H9 (cell line): ENCODE results near the gene QSOX2. TPM values are rescaled to one million over a fixed set of nuclear protein-coding genes. Genes with fewer than 3 reads are reported as not detected.

Experiments
- DNase-seq: peaks from one replicate; pipeline ENCODE4 v3.0.0-alpha.2; 2017
- H2AFZ ChIP-seq: one replicate; pipeline ENCODE4 v1.6.1; 2013; ENCODE audit warnings: mild to moderate bottlenecking, low read length, control low read depth, moderate library complexity
- H2AK5ac ChIP-seq: 2 replicates; pipeline ENCODE4 v1.6.1; 2013; ENCODE audit warnings: low read length, control low read depth, mixed read lengths; ENCODE audit not compliant: insufficient read length
- H2BK120ac ChIP-seq: one replicate; pipeline ENCODE4 v1.6.1; 2013; ENCODE audit warnings: low read depth, mild to moderate bottlenecking, low read length, control low read depth, inconsistent platforms; ENCODE audit not compliant: poor library complexity, severe bottlenecking
- H2BK12ac ChIP-seq: 2 replicates; pipeline ENCODE4 v1.6.1; 2013; ENCODE audit warnings: low read length, control low read depth, mixed read lengths, low read depth; ENCODE audit not compliant: insufficient read length
- H2BK15ac ChIP-seq: 2 replicates; pipeline ENCODE4 v1.6.1; 2013; ENCODE audit warnings: low read depth, low read length, control low read depth
- H2BK20ac ChIP-seq: one replicate; pipeline ENCODE4 v1.6.1; 2013; ENCODE audit warnings: low read depth, mild to moderate bottlenecking, low read length, control low read depth, inconsistent platforms; ENCODE audit not compliant: poor library complexity, severe bottlenecking
- H2BK5ac ChIP-seq: 2 replicates; pipeline ENCODE4 v1.6.1; 2013; ENCODE audit warnings: low read length, control low read depth, mixed read lengths; ENCODE audit not compliant: insufficient read length
- H3K14ac ChIP-seq: 2 replicates; pipeline ENCODE4 v1.6.1; 2013; ENCODE audit warnings: low read length, control low read depth; ENCODE audit not compliant: insufficient read depth
- H3K18ac ChIP-seq: 2 replicates; pipeline ENCODE4 v1.6.1; 2013; ENCODE audit warnings: low read depth, mild to moderate bottlenecking, mixed read lengths, low read length, control low read depth; ENCODE audit not compliant: insufficient read length
- H3K23ac ChIP-seq: 2 replicates; pipeline ENCODE4 v1.6.1; 2013; ENCODE audit warnings: low read length, control low read depth, mixed read lengths, low read depth; ENCODE audit not compliant: insufficient read length
- H3K23me2 ChIP-seq: 2 replicates; pipeline ENCODE4 v1.6.1; 2013; ENCODE audit warnings: low read depth, mild to moderate bottlenecking, mixed read lengths, low read length, control low read depth; ENCODE audit not compliant: insufficient read length, poor library complexity, severe bottlenecking
- H3K27ac ChIP-seq: 2 replicates; pipeline ENCODE4 v1.5.1; 2013; ENCODE audit warnings: low read length, control low read depth, mixed read lengths, low read depth; ENCODE audit not compliant: insufficient read length
- H3K27me3 ChIP-seq: 2 replicates; pipeline ENCODE4 v1.6.1; 2013; ENCODE audit warnings: low read length, control low read depth, inconsistent platforms; ENCODE audit not compliant: insufficient read depth
- H3K4ac ChIP-seq: 2 replicates; pipeline ENCODE4 v1.6.1; 2013; ENCODE audit warnings: low read depth, mild to moderate bottlenecking, control low read depth, inconsistent platforms, low read length, moderate library complexity
- H3K4me1 ChIP-seq: 2 replicates; pipeline ENCODE4 v1.6.1; 2013; ENCODE audit warnings: low read length, control low read depth, inconsistent platforms; ENCODE audit not compliant: insufficient read depth
- H3K4me2 ChIP-seq: 2 replicates; pipeline ENCODE4 v1.6.1; 2013; ENCODE audit warnings: low read length, control low read depth, mixed read lengths; ENCODE audit not compliant: insufficient read length, insufficient read depth
- H3K56ac ChIP-seq: 2 replicates; pipeline ENCODE4 v1.6.1; 2013; ENCODE audit warnings: low read depth, mild to moderate bottlenecking, mixed read lengths, low read length, control low read depth; ENCODE audit not compliant: insufficient read length
- H3K79me1 ChIP-seq: 2 replicates; pipeline ENCODE4 v1.6.1; 2013; ENCODE audit warnings: low read depth, mild to moderate bottlenecking, moderate library complexity, low read length, control low read depth, inconsistent platforms; ENCODE audit not compliant: insufficient read depth, poor library complexity, severe bottlenecking
- H3K79me2 ChIP-seq: 2 replicates; pipeline ENCODE4 v1.6.1; 2013; ENCODE audit warnings: low read length, control low read depth, inconsistent platforms; ENCODE audit not compliant: insufficient read depth
- H3K9ac ChIP-seq: 2 replicates; pipeline ENCODE4 v1.6.1; 2013; ENCODE audit warnings: low read length, control low read depth, mixed read lengths; ENCODE audit not compliant: insufficient read length; ENCODE audit errors: extremely low read depth
- H3K9me3 ChIP-seq: one replicate; pipeline ENCODE4 v1.6.1; 2013; ENCODE audit warnings: low read depth, low read length, inconsistent platforms; ENCODE audit not compliant: control insufficient read depth
- H3T11ph ChIP-seq: one replicate; pipeline ENCODE4 v1.6.1; 2013; ENCODE audit warnings: mild to moderate bottlenecking, low read length, control low read depth, inconsistent platforms
- H4K20me1 ChIP-seq: one replicate; pipeline ENCODE4 v1.6.1; 2013; ENCODE audit not compliant: control insufficient read depth, insufficient read length, insufficient read depth
- H4K5ac ChIP-seq: 2 replicates; pipeline ENCODE4 v1.6.1; 2013; ENCODE audit warnings: low read depth, mild to moderate bottlenecking, mixed read lengths, low read length, control low read depth; ENCODE audit not compliant: insufficient read length
- H4K8ac ChIP-seq: replicated peaks from 2 replicates; pipeline ENCODE4 v1.6.1; 2013; ENCODE audit warnings: low read length, control low read depth, mixed read lengths, low read depth; ENCODE audit not compliant: insufficient read length
- H4K91ac ChIP-seq: 2 replicates; pipeline ENCODE4 v1.6.1; 2013; ENCODE audit warnings: low read depth, mild to moderate bottlenecking, moderate library complexity, mixed read lengths, low read length, control low read depth; ENCODE audit not compliant: insufficient read length
- H3K27ac Mint-ChIP-seq, 3 experiments: 2 replicates in 2 of 3; 3 replicates in 1 of 3; pipeline ENCODE4 v1.8.0; 2020 to 2021; ENCODE audit warnings: mixed read lengths in 3 of 3, mild to moderate bottlenecking in 1 of 3, moderate library complexity in 1 of 3
- H3K27me3 Mint-ChIP-seq: 2 replicates; pipeline ENCODE4 v1.8.0; 2021; ENCODE audit warnings: low read depth, mild to moderate bottlenecking, moderate library complexity, mixed read lengths
- H3K36me3 Mint-ChIP-seq, 3 experiments: 2 replicates in 2 of 3; 3 replicates in 1 of 3; pipeline ENCODE4 v1.8.0; 2020 to 2021; ENCODE audit warnings: low read depth in 3 of 3, mixed read lengths in 3 of 3; ENCODE audit not compliant: insufficient read depth in 1 of 3
- H3K4me1 Mint-ChIP-seq, 2 experiments: 2 replicates each; pipeline ENCODE4 v1.8.0; 2020; ENCODE audit warnings: mixed read lengths in 2 of 2
- H3K4me3 Mint-ChIP-seq, 2 experiments: 2 replicates in 1 of 2; 3 replicates in 1 of 2; pipeline ENCODE4 v1.8.0; 2020 to 2021; ENCODE audit warnings: mild to moderate bottlenecking in 2 of 2, mixed read lengths in 2 of 2, moderate library complexity in 1 of 2
- H3K9me3 Mint-ChIP-seq, 2 experiments: 2 replicates in 1 of 2; 3 replicates in 1 of 2; pipeline ENCODE4 v1.8.0; 2020; ENCODE audit warnings: mild to moderate bottlenecking in 2 of 2, mixed read lengths in 2 of 2, moderate library complexity in 1 of 2
- WGBS: extraction: QIAGEN DNeasy Blood & Tissue Kit; methylation state at CpG from one replicate; pipeline ENCODE4 v1.1.7; 2013; ENCODE audit warnings: missing lambda C conversion rate, low lambda C conversion rate, mixed read lengths; ENCODE audit not compliant: insufficient read length; ENCODE audit errors: extremely low coverage; 5-methylcytosine and 5-hydroxymethylcytosine counted together
- total RNA-seq: library from RNA; stranded (reverse); gene quantifications from 2 replicates; pipeline ENCODE4 v1.2.1, GENCODE V29; 2021
- TF ChIP-seq, protein P1 (sequence below): fragments of 200-600 bp; sonication (generic); conservative IDR thresholded peaks from 3 replicates; pipeline ENCODE4 v1.8.0; 2021; ENCODE audit warnings: antibody characterized with exemption, mild to moderate bottlenecking

Gene QSOX2
- total RNA-seq, 1 experiment from 2014 or later = 25.8 TPM

GRCh38 chr9:136268735-136269134 is 23.1 kb upstream of the QSOX2 start:
- Histone ChIP-seq H2BK12ac (no peak overlapping the region), H3K27me3 (no peaks in the 10 kb centered on the region), H2BK15ac (no peak overlapping the region), H4K20me1 (no peaks in the 10 kb centered on the region), H2AK5ac (no peak overlapping the region), H3K27ac (no peak overlapping the region), H3K23me2 (peaks cover 5% of the 10 kb centered on the region), H3K23ac (no peak overlapping the region), H3K4me2 (no peak overlapping the region), H3K14ac (no peak overlapping the region), H2BK20ac (no peak overlapping the region), H3T11ph (no peak overlapping the region), H3K56ac (no peak overlapping the region), H3K9me3 (no peaks in the 10 kb centered on the region), H2BK120ac (no peak overlapping the region), H2BK5ac (no peak overlapping the region), H3K79me2 (no peaks in the 10 kb centered on the region), H3K4ac (no peak overlapping the region), H4K8ac (no peak overlapping the region), H3K79me1 (no peaks in the 10 kb centered on the region), H4K91ac (no peak overlapping the region), H3K4me1 (no peaks in the 10 kb centered on the region), H3K9ac (no peak overlapping the region), H4K5ac (no peak overlapping the region), H3K18ac (no peak overlapping the region), H2AFZ (no peak overlapping the region)
- no peak for DNase-seq
- no peaks in the 10 kb centered on the region for H3K36me3 Mint-ChIP-seq
- no CpG with 5 or more reads among the region's 6 CpGs for WGBS
- peak overlapping the region in 1 of 3 experiments; percentile 50; a peak in 2 of 7 replicates for H3K27ac Mint-ChIP-seq
- TF ChIP-seq, protein P1, sequence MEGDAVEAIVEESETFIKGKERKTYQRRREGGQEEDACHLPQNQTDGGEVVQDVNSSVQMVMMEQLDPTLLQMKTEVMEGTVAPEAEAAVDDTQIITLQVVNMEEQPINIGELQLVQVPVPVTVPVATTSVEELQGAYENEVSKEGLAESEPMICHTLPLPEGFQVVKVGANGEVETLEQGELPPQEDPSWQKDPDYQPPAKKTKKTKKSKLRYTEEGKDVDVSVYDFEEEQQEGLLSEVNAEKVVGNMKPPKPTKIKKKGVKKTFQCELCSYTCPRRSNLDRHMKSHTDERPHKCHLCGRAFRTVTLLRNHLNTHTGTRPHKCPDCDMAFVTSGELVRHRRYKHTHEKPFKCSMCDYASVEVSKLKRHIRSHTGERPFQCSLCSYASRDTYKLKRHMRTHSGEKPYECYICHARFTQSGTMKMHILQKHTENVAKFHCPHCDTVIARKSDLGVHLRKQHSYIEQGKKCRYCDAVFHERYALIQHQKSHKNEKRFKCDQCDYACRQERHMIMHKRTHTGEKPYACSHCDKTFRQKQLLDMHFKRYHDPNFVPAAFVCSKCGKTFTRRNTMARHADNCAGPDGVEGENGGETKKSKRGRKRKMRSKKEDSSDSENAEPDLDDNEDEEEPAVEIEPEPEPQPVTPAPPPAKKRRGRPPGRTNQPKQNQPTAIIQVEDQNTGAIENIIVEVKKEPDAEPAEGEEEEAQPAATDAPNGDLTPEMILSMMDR = no peak
- peaks cover 14% of the 10 kb centered on the region for H3K27me3 Mint-ChIP-seq
- no peak overlapping the region for H3K4me3 Mint-ChIP-seq
- H3K4me1 Mint-ChIP-seq = peaks cover 14 to 30% of the 10 kb centered on the region in 2 experiments
- H3K9me3 Mint-ChIP-seq = no peaks in the 10 kb centered on the region
